ENCODE data around the gene TBCD. TPM values are rescaled to one million over a fixed set of nuclear protein-coding genes. Genes with fewer than 3 reads are reported as not detected.

TBCD gene
- total RNA-seq, 1 donor from 2014 or later: 31.8 TPM

GRCh38 chr17:82937411-82938371 lies 185.8 kb downstream of the TBCD start:
- Histone ChIP-seq H3K27me3 (ENCODE audit: insufficient read depth, low read length) (no peaks in the 10 kb centered on the region), H3K9me3 (ENCODE audit: insufficient read depth, low read depth, low read length) (no peaks in the 10 kb centered on the region), H3K27ac (ENCODE audit: low read depth, low read length) (no peak overlapping the region), H3K4me2 (ENCODE audit: low read length) (no peak overlapping the region), H4K20me1 (ENCODE audit: insufficient read depth, low read length) (no peaks in the 10 kb centered on the region), H3K4me1 (ENCODE audit: insufficient read depth, low read length) (peaks cover 4% of the 10 kb centered on the region), H3K9ac (ENCODE audit: low read length) (no peak overlapping the region), H3K79me2 (ENCODE audit: insufficient read depth, low read length) (no peaks in the 10 kb centered on the region), H3K36me3 (ENCODE audit: insufficient read depth, low read length) (peaks cover 3% of the 10 kb centered on the region), H2AFZ (ENCODE audit: low read depth, low read length) (no peak overlapping the region), H3K4me3 (ENCODE audit: insufficient read depth, low read depth, low read length) (no peak overlapping the region)
- Mint-ChIP-seq H3K4me1 (ENCODE audit: low read depth, unreplicated experiment) (no peaks in the 10 kb centered on the region), H3K36me3 (ENCODE audit: low read depth, unreplicated experiment) (peaks cover 25% of the 10 kb centered on the region), H3K27me3 (ENCODE audit: low read depth, unreplicated experiment) (no peaks in the 10 kb centered on the region), H3K27ac (ENCODE audit: unreplicated experiment) (no peak overlapping the region), H3K9me3 (ENCODE audit: unreplicated experiment) (peaks cover 4% of the 10 kb centered on the region), H3K4me3 (ENCODE audit: unreplicated experiment) (no peak overlapping the region)
- no peak for DNase-seq (ENCODE audit: low read depth)
- FAIRE-seq: no peak
- no peak for TF ChIP-seq CTCF (IDR thresholded peaks at IDR 0.05; ENCODE audit: insufficient read depth, low read depth, low read length)
- TF ChIP-seq EZH2 (IDR thresholded peaks at IDR 0.05; ENCODE audit: insufficient read depth, low read length): no peak

GRCh38 chr17:82938486-82938872 lies 186.6 kb downstream of the TBCD start:
- no peaks in the 10 kb centered on the region for H3K27me3 Mint-ChIP-seq (ENCODE audit: low read depth, unreplicated experiment)
- H3K4me1 ChIP-seq (ENCODE audit: insufficient read depth, low read length): no peaks in the 10 kb centered on the region
- H3K4me2 ChIP-seq (ENCODE audit: low read length): no peak overlapping the region
- H3K36me3 ChIP-seq (ENCODE audit: insufficient read depth, low read length): peaks cover 3% of the 10 kb centered on the region
- H3K4me3 Mint-ChIP-seq (ENCODE audit: unreplicated experiment): no peak overlapping the region
- H2AFZ ChIP-seq (ENCODE audit: low read depth, low read length): no peak overlapping the region
- H3K4me1 Mint-ChIP-seq (ENCODE audit: low read depth, unreplicated experiment): no peaks in the 10 kb centered on the region
- H3K79me2 ChIP-seq (ENCODE audit: insufficient read depth, low read length): no peaks in the 10 kb centered on the region
- no peak overlapping the region for H3K9ac ChIP-seq (ENCODE audit: low read length)
- H3K9me3 Mint-ChIP-seq (ENCODE audit: unreplicated experiment): peaks cover 10% of the 10 kb centered on the region
- DNase-seq (ENCODE audit: low read depth): no peak
- no peak overlapping the region for H3K27ac ChIP-seq (ENCODE audit: low read depth, low read length)
- H3K9me3 ChIP-seq (ENCODE audit: insufficient read depth, low read depth, low read length): no peaks in the 10 kb centered on the region
- no peak overlapping the region for H3K27ac Mint-ChIP-seq (ENCODE audit: unreplicated experiment)
- TF ChIP-seq CTCF (IDR thresholded peaks at IDR 0.05; ENCODE audit: insufficient read depth, low read depth, low read length) (no peak), EZH2 (IDR thresholded peaks at IDR 0.05; ENCODE audit: insufficient read depth, low read length) (no peak)
- no peak overlapping the region for H3K4me3 ChIP-seq (ENCODE audit: insufficient read depth, low read depth, low read length)
- H3K36me3 Mint-ChIP-seq (ENCODE audit: low read depth, unreplicated experiment): peaks cover 32% of the 10 kb centered on the region
- H3K27me3 ChIP-seq (ENCODE audit: insufficient read depth, low read length): no peaks in the 10 kb centered on the region
- FAIRE-seq: no peak
- H4K20me1 ChIP-seq (ENCODE audit: insufficient read depth, low read length): no peaks in the 10 kb centered on the region
